HTERT RPE-1 (cell line): ENCODE results near the gene RAB1A.
"Not testable (repeated sequence)": the region's sequence is repeated elsewhere in the genome, so short reads cannot be mapped to it uniquely, and the experiment has no call there.

ENCODE experiments used
- in situ Hi-C: fragments of 300-500 bp; cut with MboI; formaldehyde crosslinking; loops from 4 replicates; pipeline ENCODE4 v1.14.3; 2020; ENCODE audit warnings: low sequenced_read_pairs

The RAB1A gene

GRCh38 chr2:65129826-65130663 lies at the start of gene RAB1A:
Gene RAB1A (minus strand): TSS chr2:65130106. CDS start chr2:65129915, 191 bp downstream.
- in situ Hi-C loops = no loop called here

- in situ Hi-C loops = no loop called here
Measured at GRCh38 chr2:65177751-65178442, 48.0 kb upstream of the RAB1A start.

GRCh38 chr2:65175894-65176530 lies 46.1 kb upstream of the RAB1A start:
- in situ Hi-C loops = no loop called here

- in situ Hi-C loops = not testable (repeated sequence)
Measured at GRCh38 chr2:65174031-65174430, 44.1 kb upstream of the RAB1A start.

- in situ Hi-C loops = no loop called here
Measured at GRCh38 chr2:65172994-65173790, 43.3 kb upstream of the RAB1A start.

GRCh38 chr2:65170611-65171477 lies 40.9 kb upstream of the RAB1A start:
- in situ Hi-C loops = not testable (repeated sequence)

- in situ Hi-C loops = no loop called here
Measured at GRCh38 chr2:65169760-65170136, 39.8 kb upstream of the RAB1A start.

- in situ Hi-C loops = no loop called here
Measured at GRCh38 chr2:65165558-65165957, 35.7 kb upstream of the RAB1A start.

GRCh38 chr2:65164426-65164891 lies 34.6 kb upstream of the RAB1A start:
- in situ Hi-C loops = no loop called here

GRCh38 chr2:65161551-65162100 lies 31.7 kb upstream of the RAB1A start:
- in situ Hi-C loops = no loop called here

GRCh38 chr2:65159906-65160305 lies 30.0 kb upstream of the RAB1A start:
- in situ Hi-C loops = no loop called here

- in situ Hi-C loops = no loop called here
Measured at GRCh38 chr2:65159261-65159660, 29.4 kb upstream of the RAB1A start.

- in situ Hi-C loops = no loop called here
Measured at GRCh38 chr2:65158557-65158956, 28.7 kb upstream of the RAB1A start.

- in situ Hi-C loops = not testable (repeated sequence)
Measured at GRCh38 chr2:65157856-65158255, 27.9 kb upstream of the RAB1A start.

GRCh38 chr2:65156041-65156440 lies 26.1 kb upstream of the RAB1A start:
- in situ Hi-C loops = no loop called here

- in situ Hi-C loops = no loop called here
Measured at GRCh38 chr2:65153515-65153914, 23.6 kb upstream of the RAB1A start.

GRCh38 chr2:65146078-65146477 lies 16.2 kb upstream of the RAB1A start:
- in situ Hi-C loops = no loop called here

- in situ Hi-C loops = no loop called here
Measured at GRCh38 chr2:65144571-65144970, 14.7 kb upstream of the RAB1A start.

GRCh38 chr2:65142515-65142914 lies 12.6 kb upstream of the RAB1A start:
- in situ Hi-C loops = no loop called here
